HG03139 (cell line): ENCODE data around the gene EOLA1.
A peak's percentile ranks its signal among the peaks of the same experiment; 100 is the strongest.
"Not testable (repeated sequence)": the region's sequence is repeated elsewhere in the genome, so short reads cannot be mapped to it uniquely, and the experiment has no call there.

Experiments
- ATAC-seq: cut with Tn5 transposase; IDR thresholded peaks from one replicate; pipeline ENCODE4 v1.9.1; 2021; ENCODE audit not compliant: unreplicated experiment

Gene EOLA1

DNA sequence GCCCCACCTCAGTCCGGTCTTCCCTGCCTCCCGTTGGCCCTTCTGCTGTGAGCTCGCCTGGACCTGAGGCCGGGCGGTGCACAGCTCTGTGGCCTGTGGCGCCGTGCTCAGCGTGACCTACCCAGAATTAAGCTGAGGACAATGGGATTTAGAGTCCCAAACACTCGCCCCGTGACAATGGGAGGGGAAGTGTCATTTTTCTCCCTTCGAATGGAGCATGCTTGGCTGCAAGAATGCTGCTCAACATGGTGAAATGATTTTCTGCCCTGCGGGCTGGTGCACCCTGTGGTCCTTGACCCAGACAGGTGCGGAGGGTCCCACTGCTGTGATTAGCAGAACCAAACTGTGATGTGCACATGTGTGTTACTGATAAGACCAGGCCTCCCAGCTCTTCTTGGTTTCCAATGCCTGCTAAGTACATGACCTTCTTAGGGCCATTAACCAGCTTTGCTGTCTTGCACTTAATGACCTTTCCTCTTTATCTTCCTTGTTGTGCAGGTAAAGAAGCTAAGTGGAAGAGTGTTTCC is 772 bp downstream of the EOLA1 start:
- ATAC-seq: no peak

- ATAC-seq: not testable (repeated sequence)
These were observed 5.0 kb downstream of the EOLA1 start for GRCh38 chrX:149545545-149546543.

- ATAC-seq: not testable (repeated sequence)
These were observed 6.2 kb downstream of the EOLA1 start for GRCh38 chrX:149546962-149547361.

DNA sequence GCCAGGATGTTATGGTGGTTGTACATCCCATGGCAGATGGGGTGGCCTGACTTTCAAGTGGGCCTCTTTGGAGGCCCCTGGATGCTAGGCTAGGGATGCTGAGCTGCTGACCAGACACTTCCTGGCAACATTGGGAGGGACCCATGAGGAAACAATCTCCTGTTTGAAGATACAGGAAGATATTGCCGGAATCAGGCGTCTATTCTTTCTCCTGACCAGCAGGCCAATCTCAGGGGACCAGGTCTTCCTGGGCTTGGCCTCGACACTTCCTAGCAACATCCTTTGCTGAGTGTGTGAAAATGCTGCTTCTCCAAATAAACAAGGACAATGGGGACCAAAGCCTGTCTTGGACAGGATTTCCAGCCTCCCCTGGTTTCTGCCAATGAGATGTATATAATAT is 7.0 kb downstream of the EOLA1 start:
- ATAC-seq: not testable (repeated sequence)

GRCh38 chrX:149549701-149550100 is 8.9 kb downstream of the EOLA1 start, which contains the start of gene HSFX3:
Gene HSFX3, minus strand, starts transcription at chrX:149549924. Its CDS starts 72 bp downstream, at chrX:149549852.
- ATAC-seq: not testable (repeated sequence)

GRCh38 chrX:149550454-149550853 is 9.6 kb downstream of the EOLA1 start:
- not testable (repeated sequence) for ATAC-seq

GRCh38 chrX:149551245-149551938 is 10.6 kb downstream of the EOLA1 start:
- not testable (repeated sequence) for ATAC-seq

DNA sequence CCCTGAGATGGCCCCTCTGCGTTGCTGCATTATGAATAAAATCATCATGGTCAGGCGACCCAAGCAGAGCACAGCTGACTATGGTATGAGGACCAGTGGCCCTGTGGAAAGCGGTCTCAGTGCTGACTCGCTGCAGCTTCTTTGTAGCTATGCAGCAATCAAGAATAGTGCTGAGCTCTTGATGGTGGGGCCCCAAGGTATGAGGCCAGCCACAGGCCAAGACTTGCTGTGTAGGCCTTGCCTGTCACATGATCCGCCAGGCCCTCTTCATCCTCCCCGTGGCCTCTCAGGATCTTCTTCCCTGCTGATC is 11.1 kb downstream of the EOLA1 start:
- ATAC-seq: not testable (repeated sequence)

GRCh38 chrX:149555251-149555650 is 14.4 kb downstream of the EOLA1 start:
- not testable (repeated sequence) for ATAC-seq

- no peak for ATAC-seq
These were observed 22.5 kb downstream of the EOLA1 start for GRCh38 chrX:149563359-149563758.

DNA sequence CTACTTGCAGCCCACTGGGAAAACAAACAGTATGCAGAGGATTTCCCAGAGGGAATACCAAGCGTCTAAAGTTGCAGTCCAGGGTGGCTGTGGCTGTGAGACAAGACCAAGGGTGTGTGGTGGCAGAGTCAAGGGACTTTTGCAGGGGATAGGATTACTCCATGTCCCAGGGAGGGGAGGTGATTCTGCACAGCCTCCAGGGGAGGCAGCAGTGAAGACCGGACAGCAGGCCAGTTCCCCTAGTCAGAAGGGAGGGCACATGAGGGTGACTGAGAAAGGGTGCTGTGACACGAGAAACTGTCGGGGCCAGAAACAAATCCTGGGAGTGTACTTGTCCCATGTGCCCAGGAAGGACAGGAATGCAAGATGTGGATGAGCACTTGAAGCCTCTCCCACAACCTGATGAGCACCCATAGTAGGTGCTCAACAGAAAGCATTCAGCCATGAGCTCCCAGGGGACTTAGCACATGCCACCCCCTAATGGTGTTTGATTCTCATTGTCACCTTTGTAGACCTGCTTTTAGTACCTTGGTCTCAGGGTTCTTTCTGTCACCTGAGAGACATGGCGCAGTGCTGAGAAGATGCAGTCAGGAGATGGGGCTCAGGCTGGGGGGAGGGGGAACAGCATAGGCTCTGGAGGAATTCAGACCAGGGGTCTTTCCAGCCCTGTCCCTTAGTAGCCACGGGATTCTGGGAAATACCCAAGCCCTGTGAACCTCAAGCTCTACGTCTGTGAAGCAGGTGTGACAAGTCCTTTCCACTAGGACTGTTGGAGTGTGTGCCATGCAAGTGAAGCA is 27.0 kb downstream of the EOLA1 start:
- no peak for ATAC-seq

DNA sequence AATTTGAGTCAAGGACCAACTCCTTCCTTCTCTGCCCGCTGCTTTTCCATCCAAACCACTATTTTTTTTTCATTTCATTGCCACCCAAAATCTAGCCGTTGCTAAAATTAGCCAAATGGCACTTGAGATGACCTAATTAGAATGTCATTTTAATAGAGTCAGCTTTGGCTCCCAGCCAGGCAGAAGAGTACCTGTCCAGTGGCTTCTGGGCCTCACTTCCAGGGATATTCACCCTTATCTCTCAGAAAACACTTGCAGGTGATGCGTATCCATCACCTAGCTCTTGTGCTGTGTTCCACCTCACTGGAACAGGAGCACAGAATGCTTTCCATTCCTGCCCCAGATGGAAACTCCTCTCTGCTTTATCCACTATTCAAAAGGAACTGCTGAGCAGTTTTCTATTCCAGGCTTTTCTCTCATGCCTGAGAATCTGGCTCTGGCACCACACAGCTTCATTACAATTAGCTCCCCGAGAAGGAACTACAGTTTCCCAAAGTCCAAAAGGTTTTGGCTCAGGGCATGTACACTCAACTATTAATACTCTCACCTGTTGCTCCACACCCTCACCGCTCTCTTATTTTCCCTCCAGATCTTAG is 28.0 kb downstream of the EOLA1 start:
- no peak for ATAC-seq

DNA sequence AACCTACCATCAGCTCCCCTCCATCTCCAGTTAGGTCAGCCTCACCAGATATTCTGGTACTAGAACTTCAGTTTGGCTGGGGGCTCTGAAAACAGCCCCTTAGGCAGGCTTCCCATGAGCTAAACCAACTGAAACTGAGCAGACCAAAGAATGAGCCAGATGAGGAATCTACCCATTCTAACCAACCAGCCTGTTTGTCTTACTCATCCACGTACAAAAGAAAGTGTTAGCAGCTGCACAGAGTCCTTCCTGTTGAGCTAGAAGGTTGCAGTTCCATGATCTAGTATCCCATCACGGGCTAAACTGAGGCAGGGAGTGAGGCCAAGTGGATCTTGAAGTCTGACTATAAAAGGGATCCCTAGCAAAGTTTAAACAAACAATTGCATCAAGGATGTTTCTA is 29.0 kb downstream of the EOLA1 start:
- ATAC-seq: no peak

DNA sequence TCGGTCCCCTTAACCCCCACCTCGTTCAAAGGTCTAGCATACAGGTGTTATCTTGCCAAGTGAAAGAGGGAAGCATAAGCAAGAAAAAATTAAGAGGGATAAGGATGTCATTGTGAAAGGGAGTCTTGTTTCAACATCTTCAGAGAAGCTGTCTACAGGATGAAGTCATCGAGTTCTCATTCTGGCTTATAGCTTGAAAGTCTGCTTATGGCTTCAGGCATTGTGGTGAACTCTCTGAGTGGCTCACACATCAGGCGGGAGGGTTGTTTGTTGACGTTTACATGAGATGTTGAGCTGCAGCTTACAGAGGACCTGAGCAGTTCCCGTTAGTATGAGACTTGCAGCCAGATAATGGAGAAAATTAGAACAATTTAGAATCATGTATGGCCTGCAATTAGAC is 29.9 kb downstream of the EOLA1 start:
- no peak for ATAC-seq

GRCh38 chrX:149571770-149572169 is 31.0 kb downstream of the EOLA1 start:
- ATAC-seq: no peak

DNA sequence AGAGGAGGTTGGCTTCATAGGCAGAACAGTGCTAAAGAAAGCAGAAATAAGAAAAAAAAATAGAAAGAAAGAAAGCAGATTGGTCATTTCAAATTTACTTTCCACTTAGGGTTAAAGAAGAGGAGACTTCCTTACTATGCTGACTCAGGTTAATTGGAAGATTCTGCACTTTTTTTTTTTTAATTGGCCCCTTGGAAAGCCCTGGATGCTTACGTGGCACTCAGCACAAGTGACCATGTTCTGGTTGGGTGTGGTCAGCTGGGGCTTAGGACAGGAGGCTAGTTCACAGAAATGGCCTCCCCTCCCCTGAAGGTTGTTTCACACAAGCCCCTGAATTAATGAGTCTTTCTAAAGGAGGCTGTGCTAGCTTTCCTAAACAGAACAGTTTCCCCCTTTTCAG is 31.9 kb downstream of the EOLA1 start:
- ATAC-seq: no peak

- ATAC-seq: peak; percentile 99
These were observed 32.6 kb downstream of the EOLA1 start for GRCh38 chrX:149573456-149573855.

- not testable (repeated sequence) for ATAC-seq
These were observed 44.8 kb downstream of the EOLA1 start for GRCh38 chrX:149585631-149586030.

DNA sequence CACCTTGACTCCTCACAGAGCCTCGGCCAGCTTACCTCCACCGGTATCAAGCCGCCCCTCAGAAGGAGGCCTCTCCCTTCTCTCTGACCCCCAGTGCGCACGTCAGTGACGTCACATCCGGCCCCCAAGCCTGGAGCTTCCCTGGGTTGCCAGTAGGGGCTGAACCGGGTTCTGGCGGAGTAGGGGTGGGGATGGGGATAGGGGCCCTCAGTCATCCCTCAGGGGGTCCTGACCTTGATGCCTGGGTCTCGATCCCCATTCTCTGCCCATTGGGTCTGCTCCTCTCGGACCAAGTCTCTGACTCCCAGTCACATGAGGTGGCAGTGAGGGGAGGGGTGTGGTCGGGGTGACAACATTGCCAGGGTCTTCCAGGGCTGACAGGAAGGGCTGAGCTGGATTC is 46.5 kb downstream of the EOLA1 start, which contains the start of gene MAGEA9B:
Gene MAGEA9B (minus strand): TSS at position 101 of the 400 bp plus-strand sequence. CDS start 4,280 bp downstream, outside the sequence.
- not testable (repeated sequence) for ATAC-seq

DNA sequence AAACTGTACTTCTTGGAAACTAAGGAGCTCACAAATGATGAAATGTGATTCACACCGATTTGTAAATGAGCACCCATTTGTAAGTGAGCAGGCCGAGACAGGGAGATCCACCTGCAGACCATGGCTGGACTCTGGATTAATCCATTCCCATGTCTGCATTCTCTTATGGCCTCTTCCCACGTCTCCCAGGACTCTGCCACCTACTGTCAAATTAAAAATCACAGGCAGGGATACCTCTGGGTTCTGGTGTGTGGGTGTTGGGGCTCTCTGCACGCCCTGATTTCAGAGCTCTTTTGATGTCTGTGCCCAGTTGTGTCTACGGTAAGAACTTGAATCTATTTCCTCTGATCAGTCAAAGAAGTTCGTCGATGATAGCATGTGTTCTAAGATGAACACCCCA is 50.2 kb downstream of the EOLA1 start:
- not testable (repeated sequence) for ATAC-seq
